GM04503 (cell line): Measurements from ENCODE around the gene ZNF837.
"Not testable (repeated sequence)": the region's sequence is repeated elsewhere in the genome, so short reads cannot be mapped to it uniquely, and the experiment has no call there.

Experiments
- DNase-seq: peaks from one replicate; pipeline ENCODE4 v3.0.0-alpha.2; 2012; ENCODE audit warnings: low read depth

Gene ZNF837

DNA sequence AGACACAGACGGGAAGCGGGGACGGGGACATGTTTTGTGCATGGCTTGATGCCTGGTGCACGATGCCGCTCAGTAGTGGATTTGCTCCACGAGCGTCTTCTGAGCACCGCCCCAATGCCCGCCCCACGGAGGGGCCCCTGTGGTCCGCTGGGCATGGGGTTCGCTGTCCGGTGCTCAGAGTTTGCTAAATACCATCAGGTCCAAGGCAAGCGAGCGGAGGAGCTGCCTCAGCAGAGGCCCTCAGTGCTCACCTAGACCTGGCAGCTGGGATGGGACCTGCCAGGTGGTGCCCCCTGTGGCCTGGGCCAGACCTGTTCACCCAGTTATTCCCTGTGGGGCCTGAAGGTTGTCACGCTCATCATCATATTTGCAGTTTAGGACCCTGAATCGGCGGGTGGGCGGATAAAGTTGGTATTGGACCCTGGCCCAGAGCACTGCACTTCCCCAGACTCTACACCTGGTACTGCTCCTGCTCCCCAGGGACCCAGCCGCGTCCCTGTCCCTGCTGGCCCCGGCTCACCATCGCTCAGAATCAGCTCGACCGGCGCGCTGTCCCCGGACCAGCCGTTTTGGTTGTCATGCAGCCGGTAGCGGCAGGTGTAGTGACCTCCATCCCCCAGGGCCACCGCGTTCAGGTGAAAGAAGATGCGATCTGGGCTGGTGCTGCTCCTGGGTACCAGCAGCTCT, 29.8 kb downstream of the ZNF837 start:
- DNase-seq = no peak

DNA sequence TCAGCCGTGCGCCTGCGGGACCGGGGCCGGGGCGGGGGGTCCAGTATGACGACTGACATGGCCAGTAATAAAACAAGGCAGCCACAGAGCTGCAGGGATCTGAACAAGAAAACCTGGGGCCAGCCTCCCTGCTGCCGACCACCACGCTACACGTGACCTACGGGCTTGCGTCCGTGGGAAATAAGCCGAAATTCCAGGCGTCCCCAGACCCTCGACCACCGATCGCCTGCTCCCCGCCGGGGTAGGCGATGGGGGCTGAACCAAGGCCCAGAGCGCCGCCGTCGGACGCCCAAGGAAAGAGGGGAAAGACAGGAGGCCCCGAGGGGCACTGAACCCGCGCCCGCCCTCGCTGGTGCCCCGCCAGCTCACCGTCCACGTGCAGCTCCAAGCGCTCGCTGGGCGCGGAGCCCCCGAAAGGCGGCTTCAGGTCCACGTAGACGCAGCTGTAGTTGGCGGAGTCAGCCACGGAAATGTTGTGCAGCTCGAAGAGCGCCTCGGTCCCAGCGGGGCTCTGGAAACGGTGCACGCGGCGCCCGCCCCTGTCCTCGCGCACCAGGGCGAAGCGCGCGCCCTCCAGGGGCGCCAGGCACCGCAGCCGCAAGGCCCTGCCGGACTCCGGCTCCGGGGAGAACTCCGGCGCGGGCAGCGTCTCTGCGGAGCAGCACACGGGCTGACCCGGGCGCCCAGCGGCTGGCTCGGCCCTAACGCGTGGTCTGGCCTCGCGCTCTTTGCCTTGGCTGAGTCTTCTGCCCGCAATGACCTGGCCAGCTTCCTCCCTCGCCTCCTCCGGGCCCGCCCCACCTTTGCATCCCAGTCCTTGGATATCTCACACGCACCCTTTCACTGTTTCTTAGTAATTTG, 30.6 kb downstream of the ZNF837 start:
- DNase-seq = no peak

DNA sequence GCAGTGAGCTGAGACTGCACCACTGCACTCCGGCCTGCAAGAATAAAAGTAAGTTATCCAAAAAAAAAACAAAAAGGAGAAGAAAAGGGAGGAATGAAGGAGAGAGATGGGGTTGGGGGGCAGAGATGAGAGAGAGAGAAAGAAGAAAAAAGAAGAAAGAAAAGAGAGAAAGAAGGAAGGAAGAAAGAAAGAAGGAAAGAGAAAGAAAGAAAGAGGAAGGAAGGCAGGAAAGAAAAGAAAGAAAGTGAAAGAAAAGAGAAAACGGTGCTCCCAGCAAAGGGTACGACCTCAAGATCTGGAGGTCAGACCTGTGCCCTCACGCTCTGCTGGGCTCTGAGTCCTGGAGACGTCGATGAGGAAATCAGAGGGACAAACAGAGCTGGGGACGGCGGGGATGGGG, 31.2 kb downstream of the ZNF837 start:
- no peak for DNase-seq

DNA sequence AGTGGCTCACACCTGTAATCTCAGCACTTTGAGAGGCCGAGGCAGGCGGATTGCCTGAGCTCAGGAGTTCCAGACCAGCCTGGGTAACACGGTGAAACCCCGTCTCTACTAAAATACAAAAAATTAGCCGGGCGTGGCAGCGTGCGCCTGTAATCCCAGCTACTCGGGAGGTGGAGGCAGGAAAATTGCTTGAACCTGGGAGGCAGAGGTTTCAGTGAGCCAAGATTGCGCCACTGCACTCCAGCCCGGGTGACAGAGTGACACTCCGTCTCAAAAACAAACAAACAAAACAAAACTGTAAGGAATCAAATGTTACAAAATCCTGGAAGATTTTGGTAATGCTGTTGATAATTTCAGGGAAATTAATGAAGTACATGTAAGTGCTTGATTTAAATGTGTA, 32.8 kb downstream of the ZNF837 start:
- DNase-seq = not testable (repeated sequence)

DNA sequence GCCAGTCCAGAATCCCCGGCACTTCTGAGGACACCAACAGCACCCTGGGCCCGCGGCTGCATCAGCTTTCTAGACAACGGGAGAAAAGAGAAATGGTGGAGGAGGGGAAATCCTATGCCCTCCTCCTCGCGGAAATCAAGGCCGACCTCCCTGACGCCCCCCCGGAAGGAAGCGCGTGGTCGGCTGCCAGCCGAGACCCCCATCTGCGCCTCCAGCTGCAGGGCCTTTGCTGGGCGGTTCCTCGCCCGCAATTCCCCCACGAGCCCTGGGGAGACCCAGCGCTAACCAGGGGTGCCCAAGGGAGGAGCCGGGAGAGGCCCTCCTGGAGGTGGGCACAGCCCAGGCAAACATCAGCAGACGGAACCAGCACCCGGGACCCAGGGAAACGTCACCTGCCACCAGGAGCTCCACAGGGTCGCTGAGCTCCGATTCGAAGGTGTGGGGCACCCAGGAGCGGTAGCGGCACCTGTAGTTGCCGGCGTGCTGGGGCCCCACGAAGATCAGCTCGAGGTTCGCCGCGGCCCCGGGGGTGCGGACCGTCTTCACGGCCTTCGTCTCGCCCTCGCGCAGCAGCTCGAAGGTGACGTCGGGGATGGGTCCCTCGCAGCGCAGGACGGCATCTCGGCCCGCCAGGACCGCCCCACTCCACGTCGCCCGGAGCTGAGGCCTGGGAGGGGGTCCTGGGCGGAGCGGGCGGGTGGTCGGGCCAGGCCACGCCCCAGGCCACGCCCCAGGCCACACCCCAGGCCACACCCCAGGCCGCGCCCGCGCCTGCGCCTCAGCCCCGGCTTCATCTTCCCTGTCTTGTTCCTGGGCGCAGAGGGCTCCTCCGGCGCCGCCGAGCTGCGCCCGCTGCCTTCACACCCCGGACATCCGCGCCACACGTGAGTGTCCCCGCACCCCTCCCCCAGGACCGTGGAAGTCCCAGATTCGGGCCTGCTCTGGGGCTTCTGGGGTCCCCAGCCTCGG, 33.6 kb downstream of the ZNF837 start:
- DNase-seq = no peak

DNA sequence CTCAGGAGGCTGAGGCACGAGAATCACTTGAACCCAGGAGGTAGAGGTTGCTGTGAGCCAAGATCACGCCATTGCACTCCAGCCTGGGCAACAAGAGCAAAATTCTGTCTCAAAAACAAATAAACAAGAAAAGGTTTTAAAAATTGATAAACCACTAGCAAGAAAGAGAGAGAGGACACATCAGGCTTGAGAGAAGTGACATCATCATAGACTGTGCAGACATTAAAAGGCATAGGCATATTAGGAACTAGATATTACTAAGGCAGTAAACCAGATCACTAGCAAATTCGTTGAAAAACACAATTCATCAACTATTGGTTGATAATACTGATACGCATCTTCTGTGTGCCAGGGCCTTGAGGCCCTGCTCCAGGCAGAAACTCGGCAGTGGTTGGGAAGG, 35.3 kb downstream of the ZNF837 start:
- no peak for DNase-seq

DNA sequence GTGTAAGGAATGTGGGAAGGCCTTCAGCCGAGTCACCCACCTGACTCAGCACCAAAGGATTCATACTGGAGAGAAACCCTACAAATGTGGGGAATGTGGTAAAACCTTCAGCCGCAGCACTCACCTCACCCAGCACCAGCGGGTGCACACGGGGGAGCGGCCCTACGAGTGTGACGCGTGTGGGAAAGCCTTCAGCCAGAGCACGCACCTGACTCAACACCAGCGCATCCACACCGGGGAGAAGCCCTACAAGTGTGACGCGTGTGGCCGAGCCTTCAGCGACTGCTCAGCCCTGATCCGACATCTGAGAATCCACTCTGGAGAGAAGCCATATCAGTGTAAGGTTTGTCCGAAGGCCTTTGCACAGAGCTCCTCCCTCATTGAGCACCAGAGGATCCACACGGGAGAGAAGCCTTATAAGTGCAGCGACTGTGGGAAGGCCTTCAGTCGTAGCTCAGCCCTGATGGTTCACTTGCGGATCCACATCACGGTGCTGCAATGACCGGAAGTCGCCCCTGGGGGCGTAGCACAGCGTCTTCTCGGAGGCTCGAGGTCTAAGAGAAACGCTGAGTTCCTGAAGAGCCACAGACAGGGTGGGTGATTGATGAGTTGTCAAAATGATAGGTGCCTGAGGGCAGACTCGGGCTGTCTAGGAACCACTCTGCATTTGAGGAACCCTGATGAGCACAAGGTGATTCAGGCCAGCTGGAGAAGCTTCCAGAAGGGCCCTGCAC, 41.8 kb downstream of the ZNF837 start:
- DNase-seq = no peak

DNA sequence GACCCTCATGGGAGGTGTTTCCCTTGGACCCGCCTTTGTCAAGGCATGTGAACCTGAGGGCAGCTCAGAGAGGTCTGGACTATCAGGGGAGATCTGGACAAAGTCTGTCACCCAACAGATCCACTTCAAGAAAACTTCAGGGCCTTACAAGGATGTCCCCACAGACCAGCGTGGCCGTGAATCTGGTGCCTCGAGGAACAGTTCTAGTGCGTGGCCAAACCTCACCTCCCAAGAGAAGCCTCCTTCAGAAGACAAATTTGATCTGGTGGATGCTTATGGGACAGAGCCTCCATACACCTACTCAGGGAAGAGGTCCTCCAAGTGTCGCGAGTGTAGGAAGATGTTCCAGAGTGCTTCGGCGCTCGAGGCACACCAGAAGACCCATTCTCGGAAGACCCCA, 42.5 kb downstream of the ZNF837 start:
- DNase-seq = no peak

DNA sequence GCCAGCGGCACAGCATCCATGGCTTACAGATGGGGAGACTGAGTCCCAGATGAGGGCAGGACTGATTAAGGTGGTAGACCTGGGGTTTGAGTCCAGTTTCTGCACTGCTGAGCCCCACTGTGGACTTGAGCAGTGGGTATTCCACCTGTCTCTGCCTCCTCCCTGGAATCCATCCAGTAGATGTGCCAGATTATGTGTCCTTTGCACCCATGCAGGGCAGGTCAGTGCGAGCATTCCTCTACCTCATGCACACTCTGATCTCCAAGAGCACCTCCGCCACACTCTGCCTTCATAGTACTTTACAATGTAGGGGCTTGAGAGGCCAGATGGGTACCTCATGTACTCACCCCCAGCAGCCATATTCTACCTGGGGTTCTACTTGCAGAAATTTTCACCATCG, 44.0 kb downstream of the ZNF837 start:
- no peak for DNase-seq

DNA sequence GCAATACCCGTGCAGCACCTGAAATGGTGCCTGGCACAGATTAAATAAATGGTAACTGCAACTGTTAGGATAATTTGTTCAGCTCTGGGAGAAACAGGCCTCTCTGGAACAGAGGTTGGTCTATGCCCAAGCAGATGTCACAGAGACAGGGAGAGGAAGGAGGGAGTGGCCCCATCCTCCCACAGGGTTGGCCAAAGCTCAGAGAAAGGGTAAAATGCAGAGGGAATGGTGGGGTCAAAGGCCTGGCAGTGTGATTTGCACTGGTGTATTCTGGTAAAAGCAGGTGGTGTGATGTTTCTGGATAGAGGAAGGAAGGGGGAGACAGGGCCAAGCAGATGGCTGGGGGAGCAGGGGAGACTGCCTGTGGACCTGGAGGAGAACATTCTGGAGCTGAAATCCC, 44.6 kb downstream of the ZNF837 start:
- no peak for DNase-seq

DNA sequence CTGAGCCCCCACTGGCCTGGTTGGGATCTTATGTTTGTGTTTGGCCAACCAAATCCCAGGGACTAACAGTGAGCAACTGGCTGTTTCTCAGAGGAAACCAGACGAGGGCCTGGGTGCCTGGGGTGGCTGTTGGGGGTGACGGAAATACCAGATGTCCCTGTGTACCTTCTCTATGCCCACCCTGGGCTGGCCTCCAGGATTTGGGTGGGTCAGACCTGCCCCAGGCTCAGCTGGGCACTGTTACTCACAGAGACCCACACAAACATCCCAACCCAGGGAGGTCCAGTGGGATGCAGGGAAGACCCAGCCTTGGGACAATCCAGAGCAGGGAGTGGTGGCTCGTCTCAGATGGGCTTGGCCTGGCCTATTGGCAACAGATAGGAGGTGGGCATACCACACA, 45.2 kb downstream of the ZNF837 start:
- no peak for DNase-seq

DNA sequence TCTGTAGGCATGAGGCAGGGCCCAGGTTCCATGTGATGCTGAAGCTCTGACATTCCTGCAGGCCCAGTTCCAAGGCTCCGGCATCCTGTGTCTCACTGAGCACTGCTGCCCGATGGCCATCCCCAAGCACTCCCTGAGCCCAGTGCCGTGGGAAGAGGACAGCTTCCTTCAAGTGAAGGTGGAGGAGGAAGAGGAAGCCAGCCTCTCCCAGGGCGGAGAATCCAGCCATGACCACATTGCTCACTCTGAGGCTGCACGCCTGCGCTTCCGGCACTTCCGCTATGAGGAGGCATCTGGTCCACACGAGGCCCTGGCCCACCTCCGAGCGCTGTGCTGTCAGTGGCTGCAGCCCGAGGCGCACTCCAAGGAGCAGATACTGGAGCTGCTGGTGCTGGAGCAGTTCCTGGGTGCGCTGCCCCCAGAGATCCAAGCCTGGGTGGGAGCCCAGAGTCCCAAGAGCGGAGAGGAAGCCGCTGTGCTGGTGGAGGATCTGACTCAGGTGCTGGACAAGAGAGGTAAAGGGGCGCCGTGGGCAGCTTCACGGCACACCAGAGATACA, 46.1 kb downstream of the ZNF837 start:
- DNase-seq = no peak

DNA sequence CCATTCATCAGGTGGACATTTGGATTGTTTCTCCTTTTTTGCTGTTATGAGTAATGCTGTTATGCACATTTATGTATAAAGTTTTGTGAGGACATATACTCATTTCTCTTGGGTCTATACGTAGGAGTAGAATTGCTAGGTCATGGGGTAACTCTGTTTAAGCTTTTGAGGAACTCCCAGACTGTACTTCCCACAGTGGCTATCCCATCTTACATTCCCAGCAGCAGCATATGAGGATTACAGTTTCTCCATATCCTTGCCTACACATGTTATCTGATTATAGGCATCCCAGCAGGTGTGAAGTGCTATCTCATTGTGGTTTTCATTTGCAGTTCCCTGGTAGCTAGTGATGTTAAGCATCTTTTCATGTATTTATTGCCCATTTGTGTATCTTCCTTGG, 48.1 kb downstream of the ZNF837 start:
- DNase-seq = no peak

DNA sequence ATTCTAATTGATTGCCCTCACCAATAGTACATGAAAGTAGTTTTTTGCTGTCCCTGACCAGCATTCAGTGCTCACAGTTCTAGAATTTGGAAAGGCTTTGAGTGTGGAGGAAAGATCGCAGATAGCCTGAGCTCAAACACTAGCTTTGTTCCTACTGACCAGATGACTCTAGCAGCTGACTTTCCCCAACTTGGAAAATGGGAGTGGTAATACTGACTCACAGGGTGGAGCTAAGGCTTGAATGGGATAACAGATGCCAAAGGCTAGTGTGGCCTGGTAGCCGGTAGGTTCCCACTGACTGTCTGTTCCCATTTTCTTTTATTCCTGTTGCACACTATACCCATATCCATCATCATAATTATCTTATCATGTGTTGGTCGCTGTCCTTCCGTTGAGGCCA, 50.4 kb downstream of the ZNF837 start:
- peak; percentile 45 for DNase-seq

DNA sequence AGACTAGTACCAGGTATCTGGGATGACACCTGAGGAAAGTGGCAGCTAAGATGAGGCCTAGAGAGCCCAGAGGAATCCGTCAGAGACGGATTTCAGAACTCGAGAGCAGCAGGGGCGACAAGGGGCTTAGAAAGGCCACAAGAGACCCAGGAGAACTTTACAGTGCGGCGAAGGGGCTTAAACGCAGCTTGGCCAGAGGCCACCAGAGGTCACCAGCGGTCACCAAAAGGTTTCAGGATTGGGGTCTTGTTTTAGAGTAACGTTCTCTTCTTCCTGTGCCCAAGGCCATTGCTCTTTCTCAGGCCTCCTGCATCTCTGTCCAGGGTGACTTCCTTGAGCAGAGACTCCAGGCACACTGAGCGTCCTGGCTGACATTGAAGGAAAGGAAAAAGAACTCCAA, 51.8 kb downstream of the ZNF837 start:
- DNase-seq = no peak

DNA sequence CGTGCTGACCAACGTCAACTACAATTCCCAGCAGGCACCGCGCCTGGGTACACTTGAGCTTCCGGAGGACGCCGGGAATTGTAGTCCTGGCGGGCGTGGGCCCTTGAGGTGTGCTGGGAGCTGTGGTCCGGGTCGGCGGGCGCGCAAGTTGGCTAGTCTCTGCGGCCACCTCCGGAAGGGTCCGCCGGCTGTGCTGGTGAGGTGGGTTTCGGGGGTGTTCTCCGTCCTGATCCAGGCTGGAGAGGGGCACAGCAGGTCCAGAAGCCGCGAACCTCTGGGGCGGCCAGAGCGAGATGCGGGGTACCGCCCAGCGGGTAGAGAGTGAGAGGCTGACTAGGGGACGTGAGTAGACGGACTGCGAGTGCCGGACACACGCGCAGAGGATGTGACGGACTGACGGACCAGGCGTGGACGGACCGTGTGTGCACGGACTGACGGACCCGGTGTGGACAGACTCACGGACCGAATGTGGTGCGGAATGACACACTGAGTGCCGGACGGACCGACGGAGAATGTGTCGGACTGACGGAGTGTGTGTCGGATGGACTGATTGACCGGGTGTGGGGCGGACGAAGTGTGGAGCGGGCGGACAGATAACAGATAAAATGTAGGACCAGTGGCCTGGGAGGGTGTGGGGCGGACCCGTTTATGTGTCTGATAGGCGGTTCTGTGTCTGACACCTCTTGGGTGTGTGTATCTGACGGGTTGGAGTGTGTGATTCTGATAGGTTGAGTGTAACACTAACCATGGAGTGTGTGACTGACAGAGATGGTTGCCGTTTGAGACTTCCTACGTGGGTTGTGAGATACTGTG, 53.7 kb downstream of the ZNF837 start, which contains the start of gene ZSCAN22:
Gene ZSCAN22 (plus strand): TSS at position 81 of the 813 bp plus-strand sequence. CDS start 7,809 bp downstream, outside the sequence.
- DNase-seq = peak; percentile 81

DNA sequence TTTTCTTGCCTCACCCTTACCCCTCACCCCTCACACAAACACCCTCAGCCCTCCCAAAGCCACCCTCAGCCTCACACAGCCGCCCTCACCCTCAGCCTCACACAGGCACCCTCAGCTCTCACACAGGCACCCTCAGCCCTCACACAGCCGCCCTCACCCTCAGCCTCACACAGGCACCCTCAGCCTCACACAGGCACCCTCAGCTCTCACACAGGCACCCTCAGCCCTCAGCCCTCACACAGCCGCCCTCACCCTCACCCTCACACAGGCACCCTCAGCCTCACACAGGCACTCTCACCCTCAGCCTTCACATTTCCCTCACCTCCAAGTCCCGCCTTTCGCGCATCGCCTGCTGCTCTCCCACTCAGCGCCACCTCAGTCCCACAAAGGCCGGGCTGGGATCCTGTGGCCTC, 54.3 kb downstream of the ZNF837 start:
- DNase-seq = no peak

DNA sequence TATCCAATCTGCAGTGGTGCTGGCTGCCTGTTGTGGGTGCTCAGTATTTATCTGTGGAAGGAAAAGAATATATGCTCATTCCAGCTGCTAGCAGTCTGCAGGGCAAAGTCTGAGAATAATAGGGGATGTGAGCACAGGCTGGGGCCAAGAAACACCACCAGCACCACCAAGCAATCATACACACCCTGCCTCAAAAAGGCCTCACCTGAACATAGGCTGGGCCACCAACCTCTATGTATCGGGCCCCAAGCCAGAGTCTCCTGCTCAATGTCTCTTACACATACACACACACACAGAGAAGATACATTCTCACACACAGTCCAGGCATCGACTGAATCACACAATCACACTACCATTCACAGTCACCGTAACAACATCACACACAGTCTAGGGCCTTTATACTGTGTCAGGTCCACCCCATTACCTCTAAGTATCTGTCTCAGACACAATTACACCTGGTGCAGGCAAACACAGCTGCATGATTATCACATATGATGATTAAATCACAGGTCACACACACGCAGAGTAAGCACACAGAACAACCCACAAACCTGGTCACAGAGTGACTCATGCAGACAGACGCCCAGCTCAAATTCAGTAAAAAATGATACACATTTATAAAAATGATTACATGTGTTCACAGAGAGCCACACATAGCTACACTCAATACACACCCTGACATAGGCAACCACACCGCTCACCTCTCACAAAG, 55.4 kb downstream of the ZNF837 start:
- no peak for DNase-seq

DNA sequence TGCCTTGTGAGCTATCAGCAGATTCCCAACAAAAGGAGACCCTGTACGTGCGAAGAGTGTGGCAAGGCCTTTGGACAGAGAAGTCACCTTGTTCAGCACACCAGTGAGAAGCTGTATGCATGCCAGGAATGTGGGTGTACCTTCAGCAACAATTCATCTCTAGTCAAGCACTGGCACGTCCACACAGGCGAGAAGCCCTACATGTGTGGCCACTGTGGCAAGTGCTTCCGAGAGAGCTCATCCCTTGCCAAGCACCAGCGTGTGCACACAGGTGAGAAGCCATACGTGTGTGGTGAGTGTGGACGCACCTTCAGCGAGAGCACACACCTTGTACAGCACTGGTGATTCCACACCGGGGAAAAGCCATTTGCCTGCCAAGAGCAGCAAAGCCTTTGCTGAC, 61.6 kb downstream of the ZNF837 start:
- no peak for DNase-seq

DNA sequence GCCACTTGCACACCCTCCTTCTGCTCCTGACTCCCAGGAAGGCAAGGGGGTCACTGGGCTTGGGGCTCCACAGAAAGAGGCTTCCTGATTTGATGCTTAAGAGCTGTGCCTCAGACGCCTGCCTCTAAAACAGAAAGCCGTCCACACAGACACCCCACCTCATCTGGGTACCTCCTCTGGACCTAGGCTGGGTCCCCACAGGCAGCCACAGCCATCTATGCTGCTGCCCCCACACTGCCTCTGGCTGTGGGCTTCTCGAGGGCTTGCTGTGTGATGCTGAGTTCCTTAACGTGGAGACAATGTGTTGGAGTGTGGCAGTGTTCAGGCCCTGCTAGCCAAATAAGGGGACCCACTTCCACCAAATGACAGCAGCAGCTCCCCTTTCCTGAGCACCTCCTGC, 62.5 kb downstream of the ZNF837 start:
- DNase-seq = no peak
